Panc1 (cell line): ENCODE measurements around the gene LILRA5. TPM values are rescaled to one million over a fixed set of nuclear protein-coding genes. Genes with fewer than 3 reads are reported as not detected.
"Not testable (repeated sequence)": the region's sequence is repeated elsewhere in the genome, so short reads cannot be mapped to it uniquely, and the experiment has no call there.

ENCODE experiments used
- ATAC-seq: fragments of 200-7000 bp; cut with Tn5 transposase; 2 replicates; pipeline ENCODE4 v1.9.1; 2020; ENCODE audit warnings: mild to moderate bottlenecking, moderate library complexity
- BruUV-seq: library from RNA; stranded (reverse); fragments of 400-500 nt; replicated peaks from 2 replicates; lab custom pipeline; 2021; lab: Mats Ljungman, UMichigan
- CTCF ChIA-PET: fragments of 300-600 bp; sonication (Branson Sonifier 250); formaldehyde crosslinking; loops from one replicate; lab custom pipeline; 2022; ENCODE audit warnings: antibody characterized with exemption; lab: Charles Lee
- POLR2A ChIA-PET: fragments of 300-600 bp; sonication (Branson Sonifier 250); formaldehyde crosslinking; loops from one replicate; lab custom pipeline; 2022; ENCODE audit warnings: antibody characterized with exemption; lab: Charles Lee
- DNase-seq: peaks from one replicate; pipeline ENCODE4 v3.0.0-alpha.2; 2010; ENCODE audit warnings: low read depth, low spot score
- H3K27ac ChIP-seq: 2 replicates; pipeline ENCODE4 v1.5.1; 2011; ENCODE audit warnings: mild to moderate bottlenecking, low read length, inconsistent platforms
- H3K27me3 ChIP-seq: fragments of 200-500 bp; sonication (Bioruptor generic); 2 replicates; pipeline ENCODE4 v1.6.0; 2014; ENCODE audit warnings: low read length, inconsistent platforms; ENCODE audit not compliant: control insufficient read depth, insufficient read depth
- H3K36me3 ChIP-seq: fragments of 200-500 bp; sonication (Bioruptor generic); 2 replicates; pipeline ENCODE4 v1.5.1; 2014; ENCODE audit warnings: inconsistent platforms, mild to moderate bottlenecking, low read length, moderate library complexity; ENCODE audit not compliant: control insufficient read depth, insufficient read depth
- H3K4me1 ChIP-seq: 2 replicates; pipeline ENCODE4 v1.5.1; 2011; ENCODE audit warnings: inconsistent platforms, mild to moderate bottlenecking, low read length, moderate library complexity; ENCODE audit not compliant: control insufficient read depth, insufficient read depth
- H3K4me3 ChIP-seq, 2 experiments: 2 replicates each; pipeline ENCODE4 v1.5.1; 2011 to 2012; ENCODE audit warnings: low read depth in 2 of 2, low read length in 2 of 2, mild to moderate bottlenecking in 2 of 2, inconsistent platforms in 1 of 2, moderate library complexity in 1 of 2
- H3K9me3 ChIP-seq: fragments of 200-500 bp; sonication (Bioruptor generic); 2 replicates; pipeline ENCODE4 v1.5.1; 2014; ENCODE audit warnings: low read depth, mild to moderate bottlenecking, inconsistent platforms, low read length, moderate library complexity; ENCODE audit not compliant: control insufficient read depth, insufficient read depth
- CTCF ChIP-seq: fragments of 450-650 bp; IDR thresholded peaks from 2 replicates; pipeline ENCODE4 v1.5.1; 2017; ENCODE audit warnings: mild to moderate bottlenecking
- REST ChIP-seq, 2 experiments: IDR thresholded peaks; 2 replicates each; pipeline ENCODE4 v1.6.1; 2011 to 2012; ENCODE audit warnings: low read depth in 2 of 2, control low read depth in 1 of 2, low read length in 1 of 2, mild to moderate bottlenecking in 1 of 2, moderate library complexity in 1 of 2; ENCODE audit not compliant: insufficient read depth in 1 of 2
- in situ Hi-C: cut with HindIII; loops from 2 replicates; pipeline ENCODE4 v1.10.0; 2016; ENCODE audit warnings: low sequenced_read_pairs, low pct_unique_long_range_greater_than_20kb
- intact Hi-C: fragments of 100-400 bp; cut with micrococcal nuclease; formaldehyde crosslinking; loops from one replicate; pipeline ENCODE4 v1.10.0; 2022; ENCODE audit not compliant: unreplicated experiment
- total RNA-seq: library from RNA; stranded (reverse); gene quantifications from one replicate; pipeline ENCODE4 v1.2.1, GENCODE V29; 2021; ENCODE audit not compliant: unreplicated experiment

Gene LILRA5
- total RNA-seq, 1 experiment from 2014 or later = not detected

DNA sequence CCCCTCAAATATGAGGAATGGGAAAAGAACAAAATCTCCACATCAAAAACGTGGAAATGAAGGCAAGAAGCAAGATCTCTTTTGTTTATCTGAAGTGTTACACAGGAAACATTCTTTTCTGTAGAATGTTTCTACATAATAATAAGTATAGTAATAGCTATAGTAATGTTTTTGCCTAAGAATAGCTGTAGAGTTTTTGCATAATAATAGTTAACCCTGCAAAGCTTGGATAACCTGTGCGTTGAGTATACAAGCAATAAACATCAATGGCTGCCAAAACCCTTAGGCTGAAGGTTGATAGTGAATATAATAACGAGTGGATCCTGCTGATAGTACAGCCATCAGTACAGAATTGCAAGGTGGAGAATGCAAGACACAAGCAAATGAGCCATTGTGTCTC is 11.1 kb upstream of the LILRA5 start:
- in situ Hi-C loops (no loop called here), intact Hi-C loops (no loop called here)
- Histone ChIP-seq H3K27ac (no peak overlapping the region), H3K4me1 (no peaks in the 10 kb centered on the region), H3K36me3 (no peaks in the 10 kb centered on the region), H3K9me3 (no peaks in the 10 kb centered on the region), H3K27me3 (peaks cover 7% of the 10 kb centered on the region; the same call in 1 of the 2 replicates), H3K4me3 (no peak overlapping the region)
- ChIA-PET CTCF (interaction anchor here (1.8 kb wide), 1 partner anchor 8 kb away, joined by 6 read pairs; no protein-coding TSS in a partner anchor), POLR2A (no interaction called here)
- BruUV-seq = no TSS peak
- no peak for TF ChIP-seq REST (IDR thresholded peaks at IDR 0.05; ENCODE audit: insufficient read depth in 1 of 2, low read depth in 2 of 2, low read length in 1 of 2)
- ATAC-seq = no peak
- DNase-seq = no peak

DNA sequence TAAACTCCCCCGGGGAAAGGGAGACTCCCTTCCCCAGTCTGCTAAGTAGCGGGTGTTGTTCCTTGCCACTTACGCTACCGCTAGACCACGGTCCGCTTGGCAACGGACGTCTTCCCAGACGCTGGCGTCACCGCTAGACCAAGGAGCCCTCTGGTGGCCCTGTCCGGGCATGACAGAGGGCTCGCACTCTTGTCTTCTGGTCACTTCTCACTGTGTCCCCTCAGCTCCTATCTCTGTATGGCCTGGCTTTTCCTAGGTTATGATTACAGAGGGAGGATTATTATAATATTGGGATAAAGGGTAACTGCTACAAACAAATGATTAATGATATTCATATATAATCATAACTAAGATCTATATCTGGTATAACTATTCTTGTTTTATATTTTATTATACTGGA is 10.0 kb upstream of the LILRA5 start:
- H3K27ac ChIP-seq, intact Hi-C loops, H3K4me1 ChIP-seq, ATAC-seq, DNase-seq, H3K9me3 ChIP-seq, CTCF ChIA-PET, BruUV-seq, H3K27me3 ChIP-seq, H3K36me3 ChIP-seq, POLR2A ChIA-PET, H3K4me3 ChIP-seq, in situ Hi-C loops: not testable (repeated sequence)
- peak; percentile 58; the same call in 1 of the 2 replicates for TF ChIP-seq CTCF

DNA sequence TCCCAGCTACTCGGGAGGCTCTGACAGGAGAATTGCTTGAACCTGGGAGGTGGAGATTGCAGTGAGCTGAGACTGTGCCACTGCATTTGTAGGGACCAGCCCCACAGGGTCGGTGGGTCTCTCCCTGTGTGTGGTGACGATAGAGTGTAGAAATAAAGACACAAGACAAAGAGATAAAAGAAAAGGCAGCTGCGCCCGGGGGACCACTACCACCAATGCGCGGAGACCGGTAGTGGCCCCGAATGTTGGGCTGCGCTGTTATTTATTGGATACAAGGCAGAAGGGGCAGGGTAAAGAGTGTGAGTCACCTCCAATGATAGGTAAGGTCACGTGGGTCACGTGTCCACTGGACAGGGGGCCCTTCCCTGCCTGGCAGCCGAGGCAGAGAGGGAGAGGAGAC is 9.3 kb upstream of the LILRA5 start:
- H3K4me1 ChIP-seq, H3K36me3 ChIP-seq, intact Hi-C loops, in situ Hi-C loops, H3K27me3 ChIP-seq, H3K27ac ChIP-seq, H3K4me3 ChIP-seq, POLR2A ChIA-PET, BruUV-seq, DNase-seq, CTCF ChIA-PET, ATAC-seq, H3K9me3 ChIP-seq: not testable (repeated sequence)
